GM23338 (cell line): ENCODE results near the gene DDX4. TPM values are rescaled to one million over a fixed set of nuclear protein-coding genes. Genes with fewer than 3 reads are reported as not detected.

Source experiments
- ATAC-seq: fragments of 200-7000 bp; cut with Tn5 transposase; 3 replicates; pipeline ENCODE4 v1.9.1; 2020
- DNase-seq: peaks from one replicate; pipeline ENCODE4 v3.0.0-alpha.2; 2015; ENCODE audit warnings: low spot score
- H2AFZ ChIP-seq: fragments of 200-600 bp; sonication (generic); 2 replicates; pipeline ENCODE4 v1.8.0; 2016; ENCODE audit warnings: antibody characterized with exemption, mild to moderate bottlenecking, moderate library complexity
- H3F3A ChIP-seq: fragments of 200-600 bp; sonication (generic); replicated peaks from 2 replicates; pipeline ENCODE4 v1.8.0; 2017; ENCODE audit warnings: antibody characterized with exemption, mixed run types, low read depth
- H3K27ac ChIP-seq: fragments of 200-600 bp; sonication (generic); 2 replicates; pipeline ENCODE4 v1.6.1; 2016; ENCODE audit warnings: low read depth
- H3K27me3 ChIP-seq: fragments of 200-600 bp; sonication (generic); 2 replicates; pipeline ENCODE4 v1.8.0; 2016; ENCODE audit warnings: mild to moderate bottlenecking, mixed run types, moderate library complexity; ENCODE audit not compliant: insufficient read depth
- H3K36me3 ChIP-seq: fragments of 200-600 bp; sonication (generic); 2 replicates; pipeline ENCODE4 v1.8.0; 2016; ENCODE audit warnings: mild to moderate bottlenecking; ENCODE audit not compliant: insufficient read depth
- H3K4me1 ChIP-seq: fragments of 200-600 bp; sonication (generic); 2 replicates; pipeline ENCODE4 v1.8.0; 2016; ENCODE audit warnings: mild to moderate bottlenecking, moderate library complexity; ENCODE audit not compliant: insufficient read depth
- H3K4me2 ChIP-seq: fragments of 200-600 bp; sonication (generic); 2 replicates; pipeline ENCODE4 v1.7.1; 2017; ENCODE audit warnings: mixed run types
- H3K4me3 ChIP-seq: fragments of 200-600 bp; sonication (generic); 2 replicates; pipeline ENCODE4 v1.6.1; 2016; ENCODE audit warnings: mixed run types
- H3K79me2 ChIP-seq: fragments of 200-600 bp; sonication (generic); replicated peaks from 2 replicates; pipeline ENCODE4 v1.8.0; 2017; ENCODE audit warnings: mild to moderate bottlenecking; ENCODE audit not compliant: insufficient read depth
- H3K9me2 ChIP-seq: fragments of 200-600 bp; sonication (generic); 2 replicates; pipeline ENCODE4 v1.8.0; 2017; ENCODE audit not compliant: insufficient read depth
- H4K20me1 ChIP-seq: fragments of 200-600 bp; sonication (generic); replicated peaks from 2 replicates; pipeline ENCODE4 v1.8.0; 2017; ENCODE audit warnings: mild to moderate bottlenecking; ENCODE audit not compliant: insufficient read depth
- H3K27ac Mint-ChIP-seq: 2 replicates; pipeline ENCODE4 v1.8.0; 2020; ENCODE audit warnings: inconsistent platforms, mild to moderate bottlenecking, moderate library complexity, mixed read lengths
- H3K27me3 Mint-ChIP-seq: 3 replicates; pipeline ENCODE4 v1.8.0; 2022; ENCODE audit warnings: low read depth, mild to moderate bottlenecking, moderate library complexity, mixed read lengths, inconsistent platforms; ENCODE audit not compliant: insufficient read depth, poor library complexity
- H3K36me3 Mint-ChIP-seq: 3 replicates; pipeline ENCODE4 v1.8.0; 2021; ENCODE audit warnings: low read depth, mild to moderate bottlenecking, inconsistent platforms, moderate library complexity, mixed read lengths
- H3K4me1 Mint-ChIP-seq: 3 replicates; pipeline ENCODE4 v1.8.0; 2020; ENCODE audit warnings: mild to moderate bottlenecking, inconsistent platforms, mixed read lengths
- H3K4me3 Mint-ChIP-seq: 3 replicates; pipeline ENCODE4 v1.8.0; 2021; ENCODE audit warnings: moderate library complexity, mild to moderate bottlenecking, inconsistent platforms, mixed read lengths
- H3K9me3 Mint-ChIP-seq: 3 replicates; pipeline ENCODE4 v1.8.0; 2020; ENCODE audit warnings: moderate library complexity, mild to moderate bottlenecking, inconsistent platforms, mixed read lengths
- CREB1 ChIP-seq: fragments of 250-450 bp; sonication (Bioruptor Pico); IDR thresholded peaks from 2 replicates; pipeline ENCODE4 v1.5.0; 2020; ENCODE audit warnings: low read depth, mild to moderate bottlenecking, moderate library complexity
- CTCF ChIP-seq, 2 experiments: fragments of 200-600 bp in 1 of 2; sonication (generic) in 1 of 2; conservative IDR thresholded peaks; 2 replicates each; pipeline versions ENCODE4 v1.5.1 to v1.6.1; 2016 to 2017; ENCODE audit warnings: antibody characterized with exemption in 2 of 2, low read depth in 2 of 2, mild to moderate bottlenecking in 2 of 2, moderate library complexity in 1 of 2
- EZH2 ChIP-seq: fragments of 200-600 bp; sonication (generic); IDR thresholded peaks from one replicate; pipeline ENCODE4 v1.8.0; 2017; ENCODE audit warnings: antibody characterized with exemption, mild to moderate bottlenecking, low read depth; ENCODE audit not compliant: unreplicated experiment
- EZH2phosphoT487 ChIP-seq: fragments of 200-600 bp; sonication (generic); IDR thresholded peaks from one replicate; pipeline ENCODE4 v1.8.1; 2018; ENCODE audit warnings: antibody characterized with exemption; ENCODE audit not compliant: unreplicated experiment
- JUNB ChIP-seq: IDR thresholded peaks from one replicate; pipeline ENCODE4 v1.6.1; 2016; ENCODE audit warnings: antibody characterized with exemption; ENCODE audit not compliant: unreplicated experiment
- NANOG ChIP-seq: IDR thresholded peaks from 2 replicates; pipeline ENCODE4 v1.6.1; 2016; ENCODE audit warnings: antibody characterized with exemption, borderline replicate concordance
- POLR2AphosphoS5 ChIP-seq: IDR thresholded peaks from 2 replicates; pipeline ENCODE4 v1.6.1; 2016; ENCODE audit warnings: antibody characterized with exemption, low read depth
- STAT1 ChIP-seq: IDR thresholded peaks from one replicate; pipeline ENCODE4 v1.6.1; 2016; ENCODE audit warnings: antibody characterized with exemption; ENCODE audit not compliant: unreplicated experiment
- ZNF114 ChIP-seq: fragments of 250-450 bp; sonication (Bioruptor Pico); IDR thresholded peaks from 2 replicates; pipeline ENCODE4 v1.5.0; 2020; ENCODE audit warnings: mild to moderate bottlenecking, moderate library complexity
- ZNF331 ChIP-seq: fragments of 250-450 bp; sonication (Bioruptor Pico); IDR thresholded peaks from 2 replicates; pipeline ENCODE4 v1.5.0; 2020; ENCODE audit warnings: low read depth, mild to moderate bottlenecking, moderate library complexity
- ZNF462 ChIP-seq: fragments of 250-450 bp; sonication (Bioruptor Pico); IDR thresholded peaks from 2 replicates; pipeline ENCODE4 v1.5.0; 2020; ENCODE audit warnings: mild to moderate bottlenecking, moderate library complexity
- polyA plus RNA-seq: library from polyadenylated mRNA; unstranded; fragments of >200 nt; fragmentation: Nextera tagmentation; extraction: Ambion mirVana; gene quantifications from 2 replicates; pipeline ENCODE4 v1.2.1, GENCODE V29; 2016
- total RNA-seq: library from RNA; depleted of rRNA; stranded (reverse); fragments of >200 nt; shearing (Covaris generic); gene quantifications from 2 replicates; pipeline ENCODE4 v1.2.3, GENCODE V29; 2014
- TF ChIP-seq, protein P1 (sequence below): IDR thresholded peaks from 2 replicates; pipeline ENCODE4 v1.6.1; 2016; ENCODE audit warnings: antibody characterized with exemption
- TF ChIP-seq, protein P2 (sequence below): IDR thresholded peaks from one replicate; pipeline ENCODE4 v1.6.1; 2018; ENCODE audit warnings: antibody characterized with exemption; ENCODE audit not compliant: unreplicated experiment

Gene DDX4
- total and polyA plus RNA-seq, 2 experiments from 2014 or later = 0.83 TPM; not detected in 1

DNA sequence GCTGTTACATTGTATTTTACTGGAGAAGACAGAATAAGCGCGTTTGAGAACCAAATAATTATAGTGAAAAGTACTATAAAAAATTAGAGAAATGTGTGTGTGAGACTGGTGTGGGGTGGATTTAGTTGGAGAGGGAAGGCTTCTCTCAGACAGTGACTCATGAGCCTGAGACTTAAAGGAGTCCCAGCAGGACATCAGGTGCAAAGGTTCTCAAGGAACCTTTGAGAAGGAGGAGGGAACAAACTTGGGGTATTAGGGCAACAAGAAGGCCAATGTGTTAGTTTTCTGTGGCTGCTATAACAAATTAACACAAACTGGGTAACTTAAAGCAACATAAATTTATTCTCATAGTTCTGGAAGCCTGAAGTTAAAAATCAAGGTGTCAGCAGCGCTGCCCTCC is 4.9 kb downstream of the DDX4 start:
- Mint-ChIP-seq H3K27me3 (peaks cover 2% of the 10 kb centered on the region), H3K4me3 (no peak overlapping the region), H3K27ac (no peak overlapping the region), H3K36me3 (no peaks in the 10 kb centered on the region), H3K9me3 (no peaks in the 10 kb centered on the region), H3K4me1 (peaks cover 2% of the 10 kb centered on the region; the same call in 2 of the 3 replicates)
- peak overlapping the region; percentile 25; the same call in 1 of the 2 replicates for H2AFZ ChIP-seq
- H3K79me2 ChIP-seq = no peaks in the 10 kb centered on the region
- no peak overlapping the region for H3K4me3 ChIP-seq
- no peaks in the 10 kb centered on the region for H3K9me2 ChIP-seq
- no peaks in the 10 kb centered on the region for H3K36me3 ChIP-seq
- H4K20me1 ChIP-seq = no peaks in the 10 kb centered on the region
- H3K27ac ChIP-seq = no peak overlapping the region
- no peaks in the 10 kb centered on the region for H3K4me1 ChIP-seq
- no peaks in the 10 kb centered on the region for H3K27me3 ChIP-seq
- H3K4me2 ChIP-seq = no peak overlapping the region
- DNase-seq = no peak
- TF ChIP-seq NANOG = no peak
- TF ChIP-seq, protein P1, sequence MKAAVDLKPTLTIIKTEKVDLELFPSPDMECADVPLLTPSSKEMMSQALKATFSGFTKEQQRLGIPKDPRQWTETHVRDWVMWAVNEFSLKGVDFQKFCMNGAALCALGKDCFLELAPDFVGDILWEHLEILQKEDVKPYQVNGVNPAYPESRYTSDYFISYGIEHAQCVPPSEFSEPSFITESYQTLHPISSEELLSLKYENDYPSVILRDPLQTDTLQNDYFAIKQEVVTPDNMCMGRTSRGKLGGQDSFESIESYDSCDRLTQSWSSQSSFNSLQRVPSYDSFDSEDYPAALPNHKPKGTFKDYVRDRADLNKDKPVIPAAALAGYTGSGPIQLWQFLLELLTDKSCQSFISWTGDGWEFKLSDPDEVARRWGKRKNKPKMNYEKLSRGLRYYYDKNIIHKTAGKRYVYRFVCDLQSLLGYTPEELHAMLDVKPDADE = no peak
- TF ChIP-seq EZH2 = no peak
- TF ChIP-seq, protein P2, sequence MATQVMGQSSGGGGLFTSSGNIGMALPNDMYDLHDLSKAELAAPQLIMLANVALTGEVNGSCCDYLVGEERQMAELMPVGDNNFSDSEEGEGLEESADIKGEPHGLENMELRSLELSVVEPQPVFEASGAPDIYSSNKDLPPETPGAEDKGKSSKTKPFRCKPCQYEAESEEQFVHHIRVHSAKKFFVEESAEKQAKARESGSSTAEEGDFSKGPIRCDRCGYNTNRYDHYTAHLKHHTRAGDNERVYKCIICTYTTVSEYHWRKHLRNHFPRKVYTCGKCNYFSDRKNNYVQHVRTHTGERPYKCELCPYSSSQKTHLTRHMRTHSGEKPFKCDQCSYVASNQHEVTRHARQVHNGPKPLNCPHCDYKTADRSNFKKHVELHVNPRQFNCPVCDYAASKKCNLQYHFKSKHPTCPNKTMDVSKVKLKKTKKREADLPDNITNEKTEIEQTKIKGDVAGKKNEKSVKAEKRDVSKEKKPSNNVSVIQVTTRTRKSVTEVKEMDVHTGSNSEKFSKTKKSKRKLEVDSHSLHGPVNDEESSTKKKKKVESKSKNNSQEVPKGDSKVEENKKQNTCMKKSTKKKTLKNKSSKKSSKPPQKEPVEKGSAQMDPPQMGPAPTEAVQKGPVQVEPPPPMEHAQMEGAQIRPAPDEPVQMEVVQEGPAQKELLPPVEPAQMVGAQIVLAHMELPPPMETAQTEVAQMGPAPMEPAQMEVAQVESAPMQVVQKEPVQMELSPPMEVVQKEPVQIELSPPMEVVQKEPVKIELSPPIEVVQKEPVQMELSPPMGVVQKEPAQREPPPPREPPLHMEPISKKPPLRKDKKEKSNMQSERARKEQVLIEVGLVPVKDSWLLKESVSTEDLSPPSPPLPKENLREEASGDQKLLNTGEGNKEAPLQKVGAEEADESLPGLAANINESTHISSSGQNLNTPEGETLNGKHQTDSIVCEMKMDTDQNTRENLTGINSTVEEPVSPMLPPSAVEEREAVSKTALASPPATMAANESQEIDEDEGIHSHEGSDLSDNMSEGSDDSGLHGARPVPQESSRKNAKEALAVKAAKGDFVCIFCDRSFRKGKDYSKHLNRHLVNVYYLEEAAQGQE = no peak
- TF ChIP-seq STAT1 = no peak
- TF ChIP-seq JUNB = no peak
- no peak for TF ChIP-seq ZNF462 (CRISPR knock-in tag)
- no peak for TF ChIP-seq CTCF (conservative IDR thresholded peaks at IDR 0.05; ENCODE audit: low read depth in 2 of 2)
- TF ChIP-seq ZNF331 (CRISPR knock-in tag) = no peak
- TF ChIP-seq ZNF114 = no peak
- TF ChIP-seq CREB1 = no peak
- no peak for TF ChIP-seq POLR2AphosphoS5
- no peak for TF ChIP-seq EZH2phosphoT487
- ATAC-seq = no peak
- H3F3A ChIP-seq = no peaks in the 10 kb centered on the region
